OCI-LY7 (cell line): ENCODE results near the gene PHTF1. TPM values are rescaled to one million over a fixed set of nuclear protein-coding genes. Genes with fewer than 3 reads are reported as not detected.

Experiments used
- BruUV-seq: library from RNA; stranded (reverse); fragments of 400-500 nt; replicated peaks from 2 replicates; lab custom pipeline; 2021; lab: Mats Ljungman, UMichigan
- CTCF ChIA-PET: fragments of 300-600 bp; sonication (Branson Sonifier 250); formaldehyde crosslinking; loops from one replicate; lab custom pipeline; 2022; ENCODE audit warnings: antibody characterized with exemption; ENCODE audit not compliant: unreplicated experiment; lab: Charles Lee
- POLR2A ChIA-PET: fragments of 300-600 bp; sonication (Branson Sonifier 250); formaldehyde crosslinking; loops from one replicate; lab custom pipeline; 2022; ENCODE audit warnings: antibody characterized with exemption; lab: Charles Lee
- DNase-seq: peaks from one replicate; pipeline ENCODE4 v3.0.0-alpha.2; 2015; ENCODE audit warnings: low spot score
- H2AFZ ChIP-seq: fragments of 200-600 bp; sonication (generic), shearing (Covaris generic); 2 replicates; pipeline ENCODE4 v1.6.1; 2014; ENCODE audit warnings: mild to moderate bottlenecking, antibody characterized with exemption, low read length, moderate library complexity
- H3K27ac ChIP-seq: fragments of 200-600 bp; sonication (generic); 2 replicates; pipeline ENCODE4 v1.5.1; 2014; ENCODE audit warnings: mixed run types, low read depth, mild to moderate bottlenecking, moderate library complexity, low read length, inconsistent platforms; ENCODE audit not compliant: poor library complexity, severe bottlenecking
- H3K36me3 ChIP-seq: fragments of 200-600 bp; sonication (generic); 2 replicates; pipeline ENCODE4 v1.6.1; 2014; ENCODE audit warnings: mild to moderate bottlenecking, antibody characterized with exemption, low read length, moderate library complexity, mixed read lengths; ENCODE audit not compliant: insufficient read depth
- H3K4me1 ChIP-seq: fragments of 200-600 bp; sonication (generic); 2 replicates; pipeline ENCODE4 v1.5.1; 2014; ENCODE audit warnings: mild to moderate bottlenecking, low read length; ENCODE audit not compliant: insufficient read depth, poor library complexity, severe bottlenecking
- H3K4me2 ChIP-seq: fragments of 200-600 bp; sonication (generic); 2 replicates; pipeline ENCODE4 v1.6.1; 2014; ENCODE audit warnings: mild to moderate bottlenecking, low read length
- H3K4me3 ChIP-seq: fragments of 200-600 bp; sonication (generic); 2 replicates; pipeline ENCODE4 v1.5.1; 2014; ENCODE audit warnings: mild to moderate bottlenecking, low read depth, low read length; ENCODE audit not compliant: poor library complexity, severe bottlenecking
- H3K79me2 ChIP-seq: fragments of 200-600 bp; sonication (generic); 2 replicates; pipeline ENCODE4 v1.6.1; 2016; ENCODE audit warnings: low read depth, mild to moderate bottlenecking, low read length, moderate library complexity, mixed read lengths; ENCODE audit not compliant: insufficient read depth
- H3K9me2 ChIP-seq: fragments of 200-600 bp; sonication (generic); 2 replicates; pipeline ENCODE4 v1.6.1; 2016; ENCODE audit warnings: mild to moderate bottlenecking, low read length, mixed read lengths; ENCODE audit not compliant: insufficient read depth
- H3K9me3 ChIP-seq: fragments of 200-600 bp; sonication (generic); 2 replicates; pipeline ENCODE4 v1.6.1; 2014; ENCODE audit warnings: mild to moderate bottlenecking, mixed run types, low read length, mixed read lengths
- H4K20me1 ChIP-seq: fragments of 200-600 bp; sonication (generic); 2 replicates; pipeline ENCODE4 v1.6.1; 2014; ENCODE audit warnings: mild to moderate bottlenecking, antibody characterized with exemption, low read length, moderate library complexity, mixed read lengths; ENCODE audit not compliant: insufficient read depth
- CTCF ChIP-seq: fragments of 200-600 bp; sonication (generic); conservative IDR thresholded peaks from 2 replicates; pipeline ENCODE4 v1.5.1; 2014; ENCODE audit warnings: mild to moderate bottlenecking, antibody characterized with exemption, low read length, moderate library complexity, mixed read lengths
- EZH2phosphoT487 ChIP-seq: fragments of 200-600 bp; sonication (generic); IDR thresholded peaks from 2 replicates; pipeline ENCODE4 v1.6.1; 2018; ENCODE audit warnings: low read depth, borderline replicate concordance, mild to moderate bottlenecking, mixed run types, antibody characterized with exemption, low read length, moderate library complexity, mixed read lengths
- intact Hi-C: fragments of 100-400 bp; cut with micrococcal nuclease; formaldehyde crosslinking; loops from one replicate; pipeline ENCODE4 v1.10.0; 2022; ENCODE audit not compliant: unreplicated experiment
- total RNA-seq, 2 experiments: library from RNA; depleted of rRNA in 1 of 2; stranded (reverse); fragments of >200 nt in 1 of 2; shearing (Covaris generic) in 1 of 2; gene quantifications; 2 replicates each; pipeline ENCODE4 v1.2.3, GENCODE V29; 2014 to 2022

PHTF1 gene
- total RNA-seq, 2 experiments from 2014 or later: 11.8 to 18.8 TPM

- Histone ChIP-seq H3K4me1 (no peaks in the 10 kb centered on the region), H2AFZ (no peak overlapping the region), H3K4me2 (no peak overlapping the region), H3K4me3 (no peak overlapping the region), H3K36me3 (no peaks in the 10 kb centered on the region), H3K27ac (no peak overlapping the region), H4K20me1 (no peaks in the 10 kb centered on the region), H3K9me3 (no peaks in the 10 kb centered on the region), H3K79me2 (no peaks in the 10 kb centered on the region), H3K9me2 (no peaks in the 10 kb centered on the region)
- CTCF ChIA-PET: interaction anchor here (0.5 kb wide), 1 partner anchor 483 kb away, joined by 6 read pairs; no protein-coding TSS in a partner anchor
- no TSS peak for BruUV-seq
- no peak for TF ChIP-seq CTCF
- TF ChIP-seq EZH2phosphoT487: no peak
- intact Hi-C loops: loop anchor here (5.0 to 10.0 kb wide), 3 partner anchors 792 to 959 kb away; partner anchors contain the start of gene PPM1J
- POLR2A ChIA-PET: interaction anchor here (0.5 kb wide), 1 partner anchor 530 kb away, joined by 4 read pairs; no protein-coding TSS in a partner anchor
- DNase-seq: no peak
Measured at GRCh38 chr1:113676524-113676923, 82.8 kb downstream of the PHTF1 start.

- Histone ChIP-seq H3K79me2 (no peaks in the 10 kb centered on the region), H3K36me3 (no peaks in the 10 kb centered on the region), H3K27ac (no peak overlapping the region), H3K9me3 (no peaks in the 10 kb centered on the region), H3K9me2 (no peaks in the 10 kb centered on the region), H2AFZ (no peak overlapping the region), H4K20me1 (no peaks in the 10 kb centered on the region), H3K4me2 (no peak overlapping the region), H3K4me1 (no peaks in the 10 kb centered on the region), H3K4me3 (no peak overlapping the region)
- CTCF ChIA-PET: no interaction called here
- DNase-seq: no peak
- POLR2A ChIA-PET: interaction anchor here (0.7 to 1.4 kb wide), 2 partner anchors 21 to 113 kb away, joined by 3 read pairs; no protein-coding TSS in a partner anchor
- TF ChIP-seq CTCF: no peak
- no peak for TF ChIP-seq EZH2phosphoT487
- intact Hi-C loops: loop anchor here (5.0 to 10.0 kb wide), 3 partner anchors 791 to 958 kb away; partner anchors contain the start of gene PPM1J
- BruUV-seq: no TSS peak
Measured at GRCh38 chr1:113675302-113675701, 84.0 kb downstream of the PHTF1 start.

- H3K4me1 ChIP-seq: no peaks in the 10 kb centered on the region
- ChIA-PET POLR2A (interaction anchor here (0.6 to 1.4 kb wide), 4 partner anchors 17 to 874 kb away, joined by 3 to 5 read pairs (median 3); no protein-coding TSS in a partner anchor), CTCF (no interaction called here)
- H3K27ac ChIP-seq: no peak overlapping the region
- intact Hi-C loops: loop anchor here (10.0 kb wide), 2 partner anchors 790 to 870 kb away; no protein-coding TSS in a partner anchor
- TF ChIP-seq EZH2phosphoT487 (no peak), CTCF (no peak)
- no peaks in the 10 kb centered on the region for H3K79me2 ChIP-seq
- H3K4me2 ChIP-seq: no peak overlapping the region
- H3K36me3 ChIP-seq: no peaks in the 10 kb centered on the region
- no peak for DNase-seq
- no peak overlapping the region for H3K4me3 ChIP-seq
- H4K20me1 ChIP-seq: no peaks in the 10 kb centered on the region
- no TSS peak for BruUV-seq
- H2AFZ ChIP-seq: no peak overlapping the region
- no peaks in the 10 kb centered on the region for H3K9me2 ChIP-seq
- no peaks in the 10 kb centered on the region for H3K9me3 ChIP-seq
Measured at GRCh38 chr1:113674591-113674990, 84.7 kb downstream of the PHTF1 start.
